PC-3 (cell line): ENCODE data around the gene EIF2B5.

ENCODE experiments used
- EZH2 ChIP-seq: fragments of 300-600 bp; sonication (generic); IDR thresholded peaks from one replicate; pipeline ENCODE4 v1.6.1; 2017; ENCODE audit warnings: antibody characterized with exemption, mild to moderate bottlenecking, low read length; ENCODE audit not compliant: unreplicated experiment
- EZH2phosphoT487 ChIP-seq: fragments of 300-600 bp; sonication (generic); IDR thresholded peaks from 2 replicates; pipeline ENCODE4 v1.6.1; 2018; ENCODE audit warnings: mild to moderate bottlenecking, antibody characterized with exemption, low read length, borderline replicate concordance
- TF ChIP-seq, protein P1 (sequence below): fragments of 300-600 bp; sonication (generic); conservative IDR thresholded peaks from 2 replicates; pipeline ENCODE4 v1.5.1; 2017; ENCODE audit warnings: antibody characterized with exemption, low read depth, mild to moderate bottlenecking, low read length

- TF ChIP-seq EZH2 (no peak), EZH2phosphoT487 (no peak)
- TF ChIP-seq, protein P1, sequence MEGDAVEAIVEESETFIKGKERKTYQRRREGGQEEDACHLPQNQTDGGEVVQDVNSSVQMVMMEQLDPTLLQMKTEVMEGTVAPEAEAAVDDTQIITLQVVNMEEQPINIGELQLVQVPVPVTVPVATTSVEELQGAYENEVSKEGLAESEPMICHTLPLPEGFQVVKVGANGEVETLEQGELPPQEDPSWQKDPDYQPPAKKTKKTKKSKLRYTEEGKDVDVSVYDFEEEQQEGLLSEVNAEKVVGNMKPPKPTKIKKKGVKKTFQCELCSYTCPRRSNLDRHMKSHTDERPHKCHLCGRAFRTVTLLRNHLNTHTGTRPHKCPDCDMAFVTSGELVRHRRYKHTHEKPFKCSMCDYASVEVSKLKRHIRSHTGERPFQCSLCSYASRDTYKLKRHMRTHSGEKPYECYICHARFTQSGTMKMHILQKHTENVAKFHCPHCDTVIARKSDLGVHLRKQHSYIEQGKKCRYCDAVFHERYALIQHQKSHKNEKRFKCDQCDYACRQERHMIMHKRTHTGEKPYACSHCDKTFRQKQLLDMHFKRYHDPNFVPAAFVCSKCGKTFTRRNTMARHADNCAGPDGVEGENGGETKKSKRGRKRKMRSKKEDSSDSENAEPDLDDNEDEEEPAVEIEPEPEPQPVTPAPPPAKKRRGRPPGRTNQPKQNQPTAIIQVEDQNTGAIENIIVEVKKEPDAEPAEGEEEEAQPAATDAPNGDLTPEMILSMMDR = no peak
Measured at GRCh38 chr3:184133840-184134745, 1.1 kb upstream of the EIF2B5 start.
